GM12878 (cell line): ENCODE results near the gene CAMK2A. TPM values are rescaled to one million over a fixed set of nuclear protein-coding genes. Genes with fewer than 3 reads are reported as not detected.

Experiments used
- ATAC-seq: fragments of 200-7000 bp; cut with Tn5 transposase; 3 replicates; pipeline ENCODE4 v1.9.1; 2020; ENCODE audit warnings: mild to moderate bottlenecking, moderate library complexity
- BruUV-seq: library from RNA; stranded (reverse); fragments of 400-500 nt; replicated peaks from 2 replicates; lab custom pipeline; 2021; lab: Mats Ljungman, UMichigan
- CTCF ChIA-PET: fragments of 300-600 bp; sonication (Branson Sonifier 250); formaldehyde crosslinking; extraction: SDS; loops from one replicate; lab custom pipeline; 2021; ENCODE audit warnings: inconsistent platforms; lab: Yijun Ruan, JAX
- POLR2A ChIA-PET: fragments of 350-600 bp; formaldehyde crosslinking; extraction: SDS; loops from one replicate; lab custom pipeline; 2021; ENCODE audit warnings: inconsistent platforms; lab: Charles Lee
- RAD21 ChIA-PET: fragments of 300-600 bp; sonication (Branson Sonifier 250); formaldehyde crosslinking; loops from one replicate; lab custom pipeline; 2023; ENCODE audit warnings: antibody characterized with exemption; ENCODE audit not compliant: unreplicated experiment; lab: Charles Lee
- SMC1A ChIA-PET: fragments of 300-600 bp; sonication (Branson Sonifier 250); formaldehyde crosslinking; loops from one replicate; lab custom pipeline; 2023; ENCODE audit not compliant: unreplicated experiment, uncharacterized antibody; lab: Charles Lee
- DNase-seq: peaks from one replicate; pipeline ENCODE4 v3.0.0-alpha.2; 2011; ENCODE audit warnings: low read depth, low spot score
- FAIRE-seq: peaks from 3 replicates; lab custom pipeline; 2011; peaks lifted over from hg19 to GRCh38; lab: Jason Lieb, UNC
- H2AFZ ChIP-seq: 2 replicates; pipeline ENCODE4 v1.6.0; 2011; ENCODE audit warnings: low read depth, low read length, control low read depth; ENCODE audit not compliant: control insufficient read depth
- H3K27ac ChIP-seq: 2 replicates; pipeline ENCODE4 v1.5.1; 2011; ENCODE audit warnings: control low read depth; ENCODE audit not compliant: control insufficient read depth, insufficient read depth
- H3K27me3 ChIP-seq, 2 experiments: replicated peaks in 1 of 2; 2 replicates each; pipeline versions ENCODE4 v1.6.0 to v1.6.1; 2011; ENCODE audit warnings: low read length in 1 of 2; ENCODE audit not compliant: control insufficient read depth in 2 of 2, insufficient read depth in 2 of 2
- H3K36me3 ChIP-seq, 2 experiments: 2 replicates each; pipeline ENCODE4 v1.5.1; 2011; ENCODE audit warnings: low read length in 1 of 2; ENCODE audit not compliant: control insufficient read depth in 2 of 2, insufficient read depth in 2 of 2
- H3K4me1 ChIP-seq: 2 replicates; pipeline ENCODE4 v1.6.1; 2011; ENCODE audit warnings: mild to moderate bottlenecking, low read length, moderate library complexity, mixed read lengths; ENCODE audit not compliant: control insufficient read depth, insufficient read depth
- H3K4me2 ChIP-seq: 2 replicates; pipeline ENCODE4 v1.6.0; 2011; ENCODE audit warnings: control low read depth; ENCODE audit not compliant: control insufficient read depth, insufficient read depth
- H3K4me3 ChIP-seq: fragments of 200-600 bp; sonication (generic); 2 replicates; pipeline ENCODE4 v1.5.1; 2016
- H3K79me2 ChIP-seq: 2 replicates; pipeline ENCODE4 v1.6.0; 2011; ENCODE audit warnings: low read length; ENCODE audit not compliant: control insufficient read depth, insufficient read depth
- H3K9ac ChIP-seq: 2 replicates; pipeline ENCODE4 v1.8.0; 2011; ENCODE audit warnings: low read length, control low read depth, mixed read lengths; ENCODE audit not compliant: control insufficient read depth, insufficient read depth
- H3K9me3 ChIP-seq: replicated peaks from 3 replicates; pipeline ENCODE4 v1.5.1; 2011; ENCODE audit warnings: mild to moderate bottlenecking, low read length; ENCODE audit not compliant: control insufficient read depth, insufficient read depth
- H4K20me1 ChIP-seq: 2 replicates; pipeline ENCODE4 v1.6.0; 2011; ENCODE audit not compliant: control insufficient read depth, insufficient read depth
- ASH2L ChIP-seq: fragments of 300-600, 200-600 bp; sonication (generic); IDR thresholded peaks from 2 replicates; pipeline ENCODE4 v1.6.1; 2017; ENCODE audit warnings: low read depth, mild to moderate bottlenecking, borderline replicate concordance
- BHLHE40 ChIP-seq, 2 experiments: fragments of 450-650 bp in 1 of 2; IDR thresholded peaks; 2 replicates each; pipeline ENCODE4 v1.6.1; 2011 to 2017; ENCODE audit warnings: low read depth in 2 of 2, borderline replicate concordance in 1 of 2, improper control_type of control experiment in 1 of 2, low read length in 1 of 2, mild to moderate bottlenecking in 1 of 2
- HCFC1 ChIP-seq: fragments of 150-350 bp; IDR thresholded peaks from 2 replicates; pipeline ENCODE4 v1.6.1; 2014; ENCODE audit warnings: low read length
- MYB ChIP-seq: fragments of 150-350 bp; IDR thresholded peaks from 2 replicates; pipeline ENCODE4 v1.6.1; 2014; ENCODE audit warnings: mild to moderate bottlenecking, low read depth, low read length, borderline replicate concordance
- NRF1 ChIP-seq: conservative IDR thresholded peaks from 2 replicates; pipeline ENCODE4 v1.6.1; 2011; ENCODE audit warnings: mild to moderate bottlenecking, low read depth, low read length, improper control_type of control experiment
- PAX8 ChIP-seq: fragments of 450-650 bp; IDR thresholded peaks from 2 replicates; pipeline ENCODE4 v1.6.1; 2017; ENCODE audit warnings: mild to moderate bottlenecking, moderate library complexity
- POLR2AphosphoS5 ChIP-seq: IDR thresholded peaks from 2 replicates; pipeline ENCODE4 v1.6.1; 2011; ENCODE audit warnings: mild to moderate bottlenecking, low read length, inconsistent platforms
- RELA ChIP-seq: fragments of 450-650 bp; IDR thresholded peaks from 2 replicates; pipeline ENCODE4 v1.8.0; 2014; ENCODE audit warnings: borderline replicate concordance; ENCODE audit not compliant: partially characterized antibody
- REST ChIP-seq: IDR thresholded peaks from 2 replicates; pipeline ENCODE4 v1.6.1; 2012; ENCODE audit warnings: mild to moderate bottlenecking, low read depth, low read length
- SIN3A ChIP-seq: IDR thresholded peaks from 2 replicates; pipeline ENCODE4 v1.6.1; 2012; ENCODE audit warnings: low read depth, low read length, improper control_type of control experiment
- SUZ12 ChIP-seq: fragments of 200-600 bp; sonication (generic); IDR thresholded peaks from one replicate; pipeline ENCODE4 v1.6.1; 2018; ENCODE audit warnings: antibody characterized with exemption, mild to moderate bottlenecking; ENCODE audit not compliant: unreplicated experiment
- ZBTB4 ChIP-seq: fragments of 450-650 bp; formaldehyde crosslinking; IDR thresholded peaks from 2 replicates; pipeline ENCODE4 v1.4.0; 2022; ENCODE audit warnings: mild to moderate bottlenecking, moderate library complexity
- WGBS: methylation state at CpG from one replicate; pipeline ENCODE4 v1.1.6; 2016; ENCODE audit warnings: low lambda C conversion rate; ENCODE audit not compliant: insufficient replicate concordance, insufficient coverage; ENCODE audit errors: missing lambda C conversion rate; 5-methylcytosine and 5-hydroxymethylcytosine counted together
- in situ Hi-C: fragments of 300-500 bp; cut with MboI; formaldehyde crosslinking; loops from 9 replicates; pipeline ENCODE4 v1.14.3; 2018; ENCODE audit warnings: mixed read lengths
- intact Hi-C: fragments of 100-400 bp; cut with micrococcal nuclease; formaldehyde crosslinking; loops from one replicate; pipeline ENCODE4 v1.14.2; 2022; ENCODE audit not compliant: unreplicated experiment
- polyA plus RNA-seq, 11 experiments: library from polyadenylated mRNA; depleted of rRNA in 4 of 11; unstranded in 6 of 11; stranded (reverse) in 5 of 11; fragments of >200 nt; fragmentation: Nextera tagmentation in 4 of 11; fragmentation: Illumina TruSeq in 1 of 11; extraction: Ambion mirVana in 4 of 11; extraction: Trizol in 1 of 11; gene quantifications; 1 replicate in 1 of 11; 2 replicates in 10 of 11; pipeline versions ENCODE4 v1.2.1 to v1.2.3, GENCODE V29; 2011 to 2016; ENCODE audit warnings: inconsistent platforms in 2 of 11, missing spikeins in 2 of 11, low read depth in 1 of 11
- total RNA-seq, 4 experiments: library from RNA; depleted of rRNA in 3 of 4; stranded (reverse); fragments of >200 nt in 3 of 4; fragmentation: Illumina TruSeq in 1 of 4; extraction: Trizol in 1 of 4; gene quantifications; 2 replicates each; pipeline versions ENCODE4 v1.2.1 to v1.2.3, GENCODE V29; 2013 to 2021
- TF ChIP-seq, protein P1 (sequence below): IDR thresholded peaks from 2 replicates; pipeline ENCODE4 v1.6.1; 2012; ENCODE audit warnings: low read depth, low read length, improper control_type of control experiment
- TF ChIP-seq, protein P2 (sequence below): fragments of 450-650 bp; IDR thresholded peaks from 2 replicates; pipeline ENCODE4 v1.6.1; 2018; ENCODE audit warnings: mild to moderate bottlenecking, low read depth, moderate library complexity; ENCODE audit not compliant: partially characterized antibody

Gene CAMK2A
- total and polyA plus RNA-seq, 10 of the 15 experiments (the other 5 are each of a cell fraction or from before 2014, with no cell fraction given) = 0.11 TPM; not detected in 9

DNA sequence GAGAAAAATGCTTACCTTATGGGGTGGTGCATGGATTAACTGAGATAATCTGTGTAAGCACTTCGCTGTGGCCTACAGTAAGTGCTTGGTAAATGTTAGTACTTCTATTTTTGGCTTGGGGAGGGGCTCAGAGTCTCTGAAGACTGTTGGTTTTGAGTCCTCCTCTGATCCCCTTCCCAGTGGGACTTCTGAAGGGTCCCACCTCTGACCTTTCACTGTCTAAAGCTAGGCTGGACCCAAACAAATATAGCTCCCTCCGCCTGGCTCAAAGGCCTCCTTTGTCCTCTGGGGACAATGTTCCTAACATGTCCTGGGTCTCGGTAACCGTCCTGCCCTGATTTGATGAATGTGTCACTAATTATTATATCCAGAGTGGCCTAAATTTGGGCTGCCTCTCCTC, 34.8 kb downstream of the CAMK2A start:
- 37% methylated on average over 4 of the region's 4 CpGs for WGBS
- Histone ChIP-seq H3K4me2 (no peak overlapping the region), H3K79me2 (no peaks in the 10 kb centered on the region), H2AFZ (no peak overlapping the region), H3K27me3 (peaks cover 2% of the 10 kb centered on the region in 2 experiments), H3K9ac (no peak overlapping the region), H3K4me3 (no peak overlapping the region), H3K27ac (no peak overlapping the region), H3K4me1 (no peaks in the 10 kb centered on the region), H3K9me3 (no peaks in the 10 kb centered on the region; the same call in 2 of the 3 replicates), H4K20me1 (no peaks in the 10 kb centered on the region), H3K36me3 (no peaks in the 10 kb centered on the region)
- BruUV-seq = no TSS peak
- no peak for TF ChIP-seq SUZ12
- TF ChIP-seq, protein P1, sequence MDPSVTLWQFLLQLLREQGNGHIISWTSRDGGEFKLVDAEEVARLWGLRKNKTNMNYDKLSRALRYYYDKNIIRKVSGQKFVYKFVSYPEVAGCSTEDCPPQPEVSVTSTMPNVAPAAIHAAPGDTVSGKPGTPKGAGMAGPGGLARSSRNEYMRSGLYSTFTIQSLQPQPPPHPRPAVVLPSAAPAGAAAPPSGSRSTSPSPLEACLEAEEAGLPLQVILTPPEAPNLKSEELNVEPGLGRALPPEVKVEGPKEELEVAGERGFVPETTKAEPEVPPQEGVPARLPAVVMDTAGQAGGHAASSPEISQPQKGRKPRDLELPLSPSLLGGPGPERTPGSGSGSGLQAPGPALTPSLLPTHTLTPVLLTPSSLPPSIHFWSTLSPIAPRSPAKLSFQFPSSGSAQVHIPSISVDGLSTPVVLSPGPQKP = no peak
- no peak for TF ChIP-seq SIN3A
- TF ChIP-seq ASH2L = no peak
- no peak for TF ChIP-seq REST
- TF ChIP-seq NRF1 = no peak
- TF ChIP-seq PAX8 = no peak
- TF ChIP-seq, protein P2, sequence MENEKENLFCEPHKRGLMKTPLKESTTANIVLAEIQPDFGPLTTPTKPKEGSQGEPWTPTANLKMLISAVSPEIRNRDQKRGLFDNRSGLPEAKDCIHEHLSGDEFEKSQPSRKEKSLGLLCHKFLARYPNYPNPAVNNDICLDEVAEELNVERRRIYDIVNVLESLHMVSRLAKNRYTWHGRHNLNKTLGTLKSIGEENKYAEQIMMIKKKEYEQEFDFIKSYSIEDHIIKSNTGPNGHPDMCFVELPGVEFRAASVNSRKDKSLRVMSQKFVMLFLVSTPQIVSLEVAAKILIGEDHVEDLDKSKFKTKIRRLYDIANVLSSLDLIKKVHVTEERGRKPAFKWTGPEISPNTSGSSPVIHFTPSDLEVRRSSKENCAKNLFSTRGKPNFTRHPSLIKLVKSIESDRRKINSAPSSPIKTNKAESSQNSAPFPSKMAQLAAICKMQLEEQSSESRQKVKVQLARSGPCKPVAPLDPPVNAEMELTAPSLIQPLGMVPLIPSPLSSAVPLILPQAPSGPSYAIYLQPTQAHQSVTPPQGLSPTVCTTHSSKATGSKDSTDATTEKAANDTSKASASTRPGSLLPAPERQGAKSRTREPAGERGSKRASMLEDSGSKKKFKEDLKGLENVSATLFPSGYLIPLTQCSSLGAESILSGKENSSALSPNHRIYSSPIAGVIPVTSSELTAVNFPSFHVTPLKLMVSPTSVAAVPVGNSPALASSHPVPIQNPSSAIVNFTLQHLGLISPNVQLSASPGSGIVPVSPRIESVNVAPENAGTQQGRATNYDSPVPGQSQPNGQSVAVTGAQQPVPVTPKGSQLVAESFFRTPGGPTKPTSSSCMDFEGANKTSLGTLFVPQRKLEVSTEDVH = no peak
- no peak for TF ChIP-seq RELA
- no peak for TF ChIP-seq POLR2AphosphoS5
- no peak for TF ChIP-seq BHLHE40 (IDR thresholded peaks at IDR 0.05; ENCODE audit: borderline replicate concordance in 1 of 2, low read depth in 2 of 2, low read length in 1 of 2)
- no peak for TF ChIP-seq MYB
- TF ChIP-seq ZBTB4 (CRISPR knock-in tag) = no peak
- no peak for TF ChIP-seq HCFC1
- intact Hi-C loops = no loop called here
- RAD21 ChIA-PET = no interaction called here
- DNase-seq (no peak), FAIRE-seq (no peak), ATAC-seq (no peak)
- CTCF ChIA-PET = interaction anchor here (0.6 kb wide), 1 partner anchor 176 kb away, joined by 3 read pairs; no protein-coding TSS in a partner anchor
- in situ Hi-C loops = no loop called here
- POLR2A ChIA-PET = no interaction called here
- SMC1A ChIA-PET = no interaction called here
